Stomach smooth muscle (tissue), 2 donors: ENCODE results near the gene ERICH3.

ENCODE experiments used
- H3K27ac ChIP-seq: one replicate; pipeline ENCODE4 v1.7.0; 2013; ENCODE audit warnings: mild to moderate bottlenecking, low read length, inconsistent platforms
- H3K27me3 ChIP-seq, 2 donors: one replicate each; pipeline ENCODE4 v1.7.0; 2013; ENCODE audit warnings: low read length in 2 of 2; ENCODE audit not compliant: insufficient read depth in 2 of 2, control insufficient read depth in 1 of 2
- H3K36me3 ChIP-seq, 2 donors: one replicate each; pipeline ENCODE4 v1.7.0; 2013; ENCODE audit warnings: low read length in 2 of 2; ENCODE audit not compliant: control insufficient read depth in 2 of 2, insufficient read depth in 2 of 2
- H3K4me1 ChIP-seq: one replicate; pipeline ENCODE4 v1.7.0; 2013; ENCODE audit warnings: low read length; ENCODE audit not compliant: control insufficient read depth, insufficient read depth
- H3K4me3 ChIP-seq, 2 donors: one replicate each; pipeline ENCODE4 v1.7.0; 2013; ENCODE audit warnings: low read length in 2 of 2
- H3K9ac ChIP-seq, 2 donors: one replicate each; pipeline ENCODE4 v1.7.0; 2013; ENCODE audit warnings: low read length in 2 of 2, mild to moderate bottlenecking in 1 of 2
- H3K9me3 ChIP-seq, 2 donors: one replicate each; pipeline ENCODE4 v1.7.0; 2013; ENCODE audit warnings: low read length in 2 of 2; ENCODE audit not compliant: control insufficient read depth in 2 of 2
- donor health status: healthy.
- donor health status: Pancreatic carcinoma.

Gene ERICH3

DNA sequence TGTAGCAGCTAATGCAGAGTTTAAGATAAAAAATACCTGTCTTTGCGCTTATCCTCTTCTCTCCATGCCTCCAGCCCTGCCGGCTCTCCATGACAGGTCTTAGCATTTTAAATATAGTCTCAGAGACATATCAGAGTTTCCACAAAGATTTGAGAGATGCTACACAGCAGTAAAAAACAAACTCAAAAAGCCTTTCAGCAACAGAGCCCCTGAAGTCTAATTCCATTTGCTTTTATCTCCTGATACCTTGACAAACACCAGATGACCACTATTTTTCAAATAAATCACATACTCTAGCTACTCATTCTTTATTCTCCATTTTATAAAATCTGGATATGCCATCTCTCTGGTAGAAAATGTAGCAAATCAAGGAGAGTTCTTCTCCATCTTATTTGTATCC, 81.6 kb downstream of the ERICH3 start:
- Histone ChIP-seq H3K36me3 (no peaks in the 10 kb centered on the region), H3K27me3 (no peaks in the 10 kb centered on the region), H3K27ac (no peak overlapping the region), H3K4me1 (no peaks in the 10 kb centered on the region), H3K9ac (no peak overlapping the region), H3K4me3 (no peak overlapping the region), H3K9me3 (no peaks in the 10 kb centered on the region)

DNA sequence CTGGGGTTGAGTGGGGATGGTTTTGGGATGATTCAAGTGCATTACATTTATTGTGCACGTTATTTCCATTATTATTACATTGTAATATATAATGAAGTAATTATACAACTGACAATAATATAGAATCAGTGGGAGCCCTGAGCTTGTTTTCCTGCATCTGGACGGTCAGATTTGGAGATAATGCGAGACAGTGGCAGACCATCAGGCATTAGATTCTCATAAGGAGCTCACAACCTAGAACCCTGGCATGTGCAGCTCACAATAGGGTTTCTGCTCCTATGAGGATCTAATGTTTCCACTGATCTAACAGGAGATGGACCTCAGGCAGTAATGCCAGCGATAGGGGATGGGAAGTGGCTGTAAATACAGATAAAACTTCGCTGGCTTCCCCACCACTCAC, 83.3 kb downstream of the ERICH3 start:
- Histone ChIP-seq H3K27ac (no peak overlapping the region), H3K9ac (no peak overlapping the region), H3K27me3 (no peaks in the 10 kb centered on the region), H3K36me3 (no peaks in the 10 kb centered on the region), H3K4me1 (no peaks in the 10 kb centered on the region), H3K4me3 (no peak overlapping the region), H3K9me3 (no peaks in the 10 kb centered on the region)

DNA sequence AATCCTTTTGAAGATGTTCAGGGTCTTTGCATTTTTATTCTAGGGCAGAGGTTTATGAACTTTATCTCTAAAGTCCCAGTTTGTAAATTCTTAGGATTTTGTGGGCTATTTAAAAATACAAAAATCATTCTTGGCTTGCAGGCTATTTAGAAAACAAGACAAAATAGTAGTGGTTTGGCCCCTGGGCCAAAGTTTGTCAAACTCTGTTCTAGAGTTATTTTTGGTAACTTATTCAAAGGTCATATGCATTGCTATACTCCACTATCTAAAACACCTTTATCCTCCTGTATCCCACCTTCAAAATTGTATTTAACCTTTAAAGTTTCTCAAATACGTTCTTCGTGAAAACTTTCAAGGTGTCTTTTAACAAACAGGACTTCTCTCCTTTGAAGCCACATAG, 85.7 kb downstream of the ERICH3 start:
- Histone ChIP-seq H3K9ac (no peak overlapping the region), H3K36me3 (no peaks in the 10 kb centered on the region), H3K4me1 (no peaks in the 10 kb centered on the region), H3K27me3 (no peaks in the 10 kb centered on the region), H3K9me3 (no peaks in the 10 kb centered on the region), H3K27ac (no peak overlapping the region), H3K4me3 (no peak overlapping the region)

DNA sequence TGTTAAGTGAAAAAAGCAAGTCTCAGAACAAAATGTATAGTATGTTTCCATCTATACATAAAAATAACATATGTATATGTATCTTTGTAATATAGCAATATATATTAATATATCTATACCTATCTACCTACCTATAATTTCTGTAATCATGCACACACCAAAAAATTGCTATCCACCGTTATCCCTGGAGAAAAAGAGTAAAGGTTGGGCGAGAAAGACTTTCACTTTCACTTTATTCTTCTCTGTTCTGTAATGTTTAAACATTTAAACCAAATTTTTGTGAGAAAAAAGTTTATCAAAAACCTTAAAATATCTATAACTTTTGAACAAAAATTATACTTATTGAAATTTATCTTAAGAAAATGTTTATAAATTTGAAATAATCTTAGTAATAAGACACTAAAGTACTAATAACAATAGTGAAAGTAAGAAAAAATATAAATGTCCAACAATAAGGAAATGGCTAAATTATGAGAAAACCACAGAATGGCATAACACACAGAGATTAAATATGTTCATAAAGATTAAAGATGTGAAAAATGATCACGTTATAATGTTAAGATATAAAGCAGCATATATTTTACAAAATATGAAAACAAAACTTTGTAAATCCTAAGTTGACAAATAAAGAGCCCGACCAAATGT, 87.2 kb downstream of the ERICH3 start:
- Histone ChIP-seq H3K4me1 (no peaks in the 10 kb centered on the region), H3K27ac (no peak overlapping the region), H3K9me3 (no peaks in the 10 kb centered on the region), H3K27me3 (no peaks in the 10 kb centered on the region), H3K4me3 (no peak overlapping the region), H3K36me3 (no peaks in the 10 kb centered on the region), H3K9ac (no peak overlapping the region)

DNA sequence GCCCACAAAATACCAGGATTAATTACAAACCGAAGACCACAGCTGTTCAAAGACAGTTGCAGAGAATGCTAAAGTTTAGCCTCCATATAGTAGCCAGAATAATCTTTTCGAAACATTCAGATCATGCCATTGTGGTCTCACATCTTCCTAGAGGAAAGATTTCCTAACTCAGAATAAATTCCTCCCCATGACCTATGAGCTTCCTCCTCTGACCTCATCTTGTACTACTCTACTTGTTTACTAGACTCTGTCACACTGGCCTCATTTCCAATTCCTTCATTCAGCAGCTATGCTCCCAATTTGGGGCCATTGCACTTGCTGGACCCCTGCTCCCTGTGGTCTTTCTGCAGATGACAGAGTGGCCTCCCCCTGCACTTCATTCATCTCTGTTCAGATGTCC, 89.4 kb downstream of the ERICH3 start:
- Histone ChIP-seq H3K4me1 (no peaks in the 10 kb centered on the region), H3K9ac (no peak overlapping the region), H3K27ac (no peak overlapping the region), H3K27me3 (no peaks in the 10 kb centered on the region), H3K4me3 (no peak overlapping the region), H3K9me3 (no peaks in the 10 kb centered on the region), H3K36me3 (no peaks in the 10 kb centered on the region)

DNA sequence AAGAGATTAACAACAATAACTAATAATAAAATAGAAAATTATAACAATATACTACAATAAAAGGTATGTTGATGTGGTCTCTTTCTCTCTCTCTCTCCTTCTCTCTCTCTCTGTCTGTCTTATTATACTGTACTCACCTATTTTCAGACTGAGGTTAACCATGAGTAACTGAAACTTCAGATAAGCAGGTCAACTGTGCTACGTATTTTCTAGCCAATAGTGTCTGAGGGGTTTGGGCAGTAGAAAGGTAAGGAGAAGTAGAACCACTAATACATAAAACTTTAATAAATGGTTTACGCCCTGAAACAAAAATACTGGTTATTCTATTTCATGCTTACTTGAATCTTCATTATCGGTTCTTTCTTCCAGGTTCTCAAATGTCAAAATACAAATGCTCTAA, 90.2 kb downstream of the ERICH3 start:
- Histone ChIP-seq H3K27ac (no peak overlapping the region), H3K9ac (no peak overlapping the region), H3K36me3 (no peaks in the 10 kb centered on the region), H3K27me3 (no peaks in the 10 kb centered on the region), H3K9me3 (no peaks in the 10 kb centered on the region), H3K4me3 (no peak overlapping the region), H3K4me1 (no peaks in the 10 kb centered on the region)

DNA sequence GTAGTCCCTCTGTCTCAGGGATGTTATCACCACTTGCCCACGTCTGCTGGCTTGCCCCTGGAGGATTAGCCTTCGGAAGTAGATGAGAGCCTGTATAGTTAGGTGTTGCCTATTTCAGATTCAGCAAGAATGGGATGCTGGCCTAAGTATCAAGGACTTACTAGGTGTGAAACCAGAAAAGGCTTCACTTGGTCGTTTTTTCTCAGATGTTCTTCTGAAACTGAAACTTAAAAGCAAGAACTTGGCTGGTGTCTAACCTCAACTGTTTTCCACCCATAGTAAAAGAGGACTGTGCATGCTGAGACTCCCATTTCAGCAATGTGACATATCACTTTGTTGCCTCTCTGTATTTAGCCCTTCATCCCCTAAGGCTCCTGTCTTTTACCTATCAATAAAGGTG, 94.2 kb downstream of the ERICH3 start:
- H3K9ac ChIP-seq = no peak overlapping the region
- H3K4me1 ChIP-seq = no peaks in the 10 kb centered on the region
- no peaks in the 10 kb centered on the region for H3K9me3 ChIP-seq
- H3K27ac ChIP-seq = no peak overlapping the region
- no peak overlapping the region for H3K4me3 ChIP-seq
- no peaks in the 10 kb centered on the region for H3K27me3 ChIP-seq
- no peaks in the 10 kb centered on the region for H3K36me3 ChIP-seq

DNA sequence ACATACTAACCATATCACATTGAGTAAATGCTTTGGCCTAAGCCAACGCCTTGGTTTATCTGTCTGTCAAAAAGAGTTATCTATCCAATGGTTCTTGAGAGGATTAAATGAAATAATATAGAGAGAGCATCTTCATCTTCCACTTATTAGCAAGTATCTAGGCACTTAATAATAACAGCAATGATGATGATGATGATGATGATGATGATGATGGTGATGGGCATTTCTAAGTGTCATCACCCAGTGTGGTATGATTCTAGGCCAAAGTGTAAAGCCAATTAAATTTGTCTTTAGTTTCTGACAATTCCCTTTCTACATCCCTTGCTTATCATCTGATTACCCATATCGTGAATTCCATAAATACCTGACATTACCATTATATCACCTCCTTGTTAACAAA, 95.5 kb downstream of the ERICH3 start:
- no peak overlapping the region for H3K9ac ChIP-seq
- H3K4me1 ChIP-seq = no peaks in the 10 kb centered on the region
- no peaks in the 10 kb centered on the region for H3K36me3 ChIP-seq
- no peaks in the 10 kb centered on the region for H3K9me3 ChIP-seq
- no peak overlapping the region for H3K27ac ChIP-seq
- H3K4me3 ChIP-seq = no peak overlapping the region
- H3K27me3 ChIP-seq = no peaks in the 10 kb centered on the region

DNA sequence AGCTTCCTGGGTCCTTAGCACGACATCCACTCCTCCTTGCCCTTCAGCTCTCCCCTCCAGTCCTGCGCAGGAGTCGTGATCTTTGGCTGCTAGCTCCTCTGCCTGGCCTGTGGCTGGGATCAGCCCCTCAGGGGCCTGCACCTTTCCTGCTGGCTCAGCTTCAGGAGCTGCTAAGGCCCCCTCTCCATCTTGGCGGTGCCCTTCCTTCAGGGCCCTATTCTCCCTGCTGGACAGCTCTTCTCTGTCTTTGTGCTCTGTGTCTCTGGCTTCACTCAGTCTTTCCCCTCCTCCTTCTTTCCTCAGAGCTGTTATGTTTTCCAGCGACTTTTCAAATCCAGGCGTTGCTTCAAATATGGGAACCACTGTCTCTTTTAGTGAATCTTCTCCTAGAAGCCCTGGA, 101.7 kb downstream of the ERICH3 start:
- no peaks in the 10 kb centered on the region for H3K9me3 ChIP-seq
- H3K4me3 ChIP-seq = no peak overlapping the region
- no peak overlapping the region for H3K27ac ChIP-seq
- H3K27me3 ChIP-seq = no peaks in the 10 kb centered on the region
- H3K9ac ChIP-seq = no peak overlapping the region
- H3K36me3 ChIP-seq = no peaks in the 10 kb centered on the region
- no peaks in the 10 kb centered on the region for H3K4me1 ChIP-seq

DNA sequence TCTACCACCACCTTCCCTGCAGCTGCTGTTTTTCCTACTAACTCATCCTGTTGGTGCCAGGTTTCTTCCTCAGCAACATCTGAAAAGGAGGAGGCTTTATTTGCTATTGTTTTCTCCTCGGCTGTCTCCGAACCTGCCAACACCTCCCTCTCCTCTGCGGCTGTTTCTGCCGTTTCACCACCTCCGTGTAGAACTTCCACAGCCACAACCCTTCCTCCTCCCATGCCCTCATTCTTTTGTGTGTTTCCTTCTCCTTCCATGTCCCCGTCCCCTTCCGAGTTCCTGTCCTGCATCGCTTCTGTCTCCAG, 102.1 kb downstream of the ERICH3 start:
- H3K36me3 ChIP-seq = no peaks in the 10 kb centered on the region
- H3K27ac ChIP-seq = no peak overlapping the region
- no peak overlapping the region for H3K4me3 ChIP-seq
- no peaks in the 10 kb centered on the region for H3K4me1 ChIP-seq
- no peaks in the 10 kb centered on the region for H3K9me3 ChIP-seq
- no peaks in the 10 kb centered on the region for H3K27me3 ChIP-seq
- no peak overlapping the region for H3K9ac ChIP-seq

DNA sequence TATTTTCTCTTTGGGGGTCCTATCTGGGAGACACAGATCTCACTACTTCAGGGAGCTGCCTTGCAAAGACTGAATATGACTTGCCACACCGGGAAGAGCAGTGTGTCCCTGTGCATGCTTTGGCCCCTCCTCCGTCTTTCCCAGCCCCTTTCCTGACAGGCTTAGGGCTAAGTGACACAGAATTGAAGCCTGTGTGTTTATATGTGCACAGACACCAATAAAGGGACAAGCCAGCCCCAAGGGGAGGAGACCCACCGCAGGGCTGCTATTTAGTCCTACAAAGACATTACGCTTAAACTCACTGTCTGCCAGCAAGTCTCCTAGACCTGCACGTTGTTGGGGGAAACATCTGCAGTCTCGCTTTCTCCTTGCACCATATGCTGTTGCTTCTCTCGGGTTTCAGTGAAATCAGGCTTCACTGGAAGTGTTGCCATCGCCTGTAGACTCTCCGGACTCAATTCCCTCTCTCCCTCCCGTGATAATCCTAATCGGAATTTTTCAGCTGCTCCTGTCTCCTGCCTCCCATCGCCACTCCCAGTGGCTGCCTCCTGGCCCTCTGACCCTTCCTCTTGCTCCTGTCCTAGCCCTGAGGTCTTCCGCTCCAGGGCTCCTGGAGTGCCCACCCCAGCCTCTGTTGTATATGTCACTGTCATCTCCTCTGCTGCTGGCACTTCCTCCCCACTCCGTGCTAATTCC, 102.6 kb downstream of the ERICH3 start:
- Histone ChIP-seq H3K4me1 (no peaks in the 10 kb centered on the region), H3K9ac (no peak overlapping the region), H3K36me3 (no peaks in the 10 kb centered on the region), H3K27me3 (no peaks in the 10 kb centered on the region), H3K9me3 (no peaks in the 10 kb centered on the region), H3K4me3 (no peak overlapping the region), H3K27ac (no peak overlapping the region)
